GM19238 (cell line): Measurements from ENCODE around the gene VPS13D.

ENCODE experiments used
- DNase-seq: peaks from one replicate; pipeline ENCODE4 v3.0.0; 2011; ENCODE audit warnings: low spot score; ENCODE audit not compliant: insufficient read length

VPS13D gene

GRCh38 chr1:12486059-12486341 lies 256.2 kb downstream of the VPS13D start:
- no peak for DNase-seq

DNA sequence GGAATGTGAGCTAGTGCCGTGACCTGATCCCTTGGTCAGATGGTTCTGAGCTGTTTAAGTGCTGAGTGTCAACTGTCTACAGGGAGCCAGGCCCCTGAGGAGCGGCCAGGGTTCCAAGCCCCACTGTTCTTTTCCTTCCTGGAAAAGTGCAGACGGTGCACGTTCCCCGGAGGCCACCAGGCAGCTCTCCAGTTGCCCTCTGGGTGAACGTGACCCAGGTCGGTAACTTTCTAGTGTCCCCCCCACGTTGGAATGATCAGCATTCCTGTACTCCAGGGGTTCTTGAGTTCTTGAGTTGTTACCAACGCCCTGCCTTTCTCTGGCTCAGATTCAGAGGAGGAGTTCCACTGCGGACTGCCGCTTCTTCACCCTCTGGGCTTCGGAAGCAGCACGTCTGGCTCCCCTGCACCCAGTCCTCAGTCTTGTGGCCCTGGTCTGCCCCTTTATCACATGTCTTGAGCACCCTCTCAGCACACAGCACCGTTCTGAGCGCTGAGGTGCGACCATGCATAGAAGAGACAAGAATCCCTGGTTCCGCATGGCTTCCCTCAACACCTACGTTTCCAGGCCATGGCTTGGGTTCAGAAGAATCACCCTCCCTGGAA lies 256.7 kb downstream of the VPS13D start:
- no peak for DNase-seq

DNA sequence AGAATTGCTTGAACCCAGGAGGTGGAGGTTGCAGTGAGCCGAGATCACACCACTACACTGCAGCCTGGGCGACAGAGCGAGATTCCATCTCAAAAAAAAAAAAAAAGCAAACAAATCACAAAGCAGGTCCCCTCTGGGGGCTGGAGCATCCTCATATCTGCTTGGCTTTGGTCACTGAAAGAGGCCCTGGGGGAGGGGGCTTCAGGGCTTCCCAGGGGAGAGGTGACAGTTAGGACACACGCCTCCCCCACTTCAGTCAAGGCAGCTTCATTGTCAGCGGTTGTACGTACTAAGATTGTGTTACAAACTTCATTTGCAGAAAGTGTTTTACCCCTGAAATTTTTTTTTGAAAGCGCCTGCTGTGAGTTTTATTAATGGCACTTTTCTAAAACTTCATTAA lies 257.7 kb downstream of the VPS13D start:
- no peak for DNase-seq

DNA sequence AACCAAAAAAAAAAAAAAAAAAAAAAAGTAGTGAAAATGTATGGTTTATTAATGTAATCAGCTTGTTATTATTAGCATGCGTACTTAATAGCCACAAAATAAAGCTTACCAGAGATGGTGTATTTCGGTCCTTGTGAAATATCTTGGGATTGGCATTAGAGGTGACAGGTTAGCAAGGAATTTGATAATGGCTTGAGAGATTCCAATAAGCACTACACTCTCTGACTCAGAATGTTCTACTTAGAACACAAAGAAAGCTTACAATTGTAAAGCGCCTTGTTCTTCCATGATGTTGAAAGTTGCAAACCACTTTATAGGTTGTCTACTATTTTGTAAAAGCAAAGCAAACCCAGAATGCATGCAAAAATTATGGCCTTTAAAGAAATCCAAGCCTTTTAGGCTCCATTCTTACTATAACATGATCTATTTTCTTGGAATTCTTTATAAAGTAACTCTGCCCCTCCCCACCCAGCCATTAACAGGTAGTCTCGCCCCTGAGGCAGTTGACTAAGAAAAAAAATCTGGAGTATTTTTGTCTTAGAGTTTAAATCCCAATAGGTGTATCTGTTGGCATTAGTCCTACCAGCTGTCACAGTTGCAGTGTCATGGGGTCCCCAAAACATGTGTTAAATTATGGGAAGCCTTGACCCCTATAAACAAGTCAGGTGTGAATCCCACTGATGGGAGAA lies 259.0 kb downstream of the VPS13D start:
- no peak for DNase-seq

DNA sequence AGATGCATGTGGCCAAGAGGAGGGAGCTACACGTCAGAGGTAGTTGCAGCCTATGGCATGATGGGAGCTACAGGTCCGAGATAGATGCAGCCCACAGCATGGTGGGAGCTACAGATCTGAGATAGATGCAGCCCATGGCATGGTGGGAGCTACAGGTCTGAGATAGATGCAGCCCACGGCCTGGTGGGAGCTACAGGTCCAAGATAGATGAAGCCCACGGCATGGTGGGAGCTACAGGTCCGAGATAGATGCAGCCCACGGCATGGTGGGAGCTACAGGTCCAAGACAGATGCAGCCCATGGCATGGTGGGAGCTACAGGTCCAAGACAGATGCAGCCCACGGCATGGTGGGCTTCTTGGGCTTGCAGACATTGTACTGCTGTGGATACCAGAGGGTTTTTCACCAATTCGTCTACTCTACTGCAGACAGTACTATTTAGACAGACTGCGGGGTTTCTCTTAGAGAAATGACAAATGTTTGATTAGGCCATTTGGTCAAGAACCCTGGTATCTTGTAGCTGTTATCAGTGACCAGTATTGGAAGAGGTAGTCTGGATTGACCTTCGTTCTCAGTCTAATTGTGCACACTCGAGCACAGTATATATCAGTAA lies 260.8 kb downstream of the VPS13D start:
- DNase-seq = no peak

DNA sequence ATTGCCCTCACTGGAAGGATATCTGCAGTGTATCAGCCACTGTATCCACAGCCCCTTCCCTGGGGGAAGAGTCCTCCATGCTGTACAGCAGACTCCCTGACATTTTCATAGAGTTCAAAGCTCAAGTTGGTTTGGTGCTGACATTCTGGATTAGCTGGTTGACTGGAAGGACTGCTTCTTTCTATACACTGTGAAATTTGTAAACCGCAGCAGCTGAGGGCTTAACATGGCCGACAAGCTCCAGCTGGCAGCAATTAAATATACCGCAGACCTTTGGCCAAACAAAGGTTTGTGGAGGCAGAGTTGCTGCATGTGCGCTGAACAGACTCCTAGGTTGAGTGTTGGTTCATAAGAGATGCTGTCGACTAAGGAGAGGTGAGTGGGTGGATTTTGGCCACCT lies 261.8 kb downstream of the VPS13D start:
- no peak for DNase-seq

GRCh38 chr1:12495725-12496124 lies 265.9 kb downstream of the VPS13D start:
- no peak for DNase-seq

DNA sequence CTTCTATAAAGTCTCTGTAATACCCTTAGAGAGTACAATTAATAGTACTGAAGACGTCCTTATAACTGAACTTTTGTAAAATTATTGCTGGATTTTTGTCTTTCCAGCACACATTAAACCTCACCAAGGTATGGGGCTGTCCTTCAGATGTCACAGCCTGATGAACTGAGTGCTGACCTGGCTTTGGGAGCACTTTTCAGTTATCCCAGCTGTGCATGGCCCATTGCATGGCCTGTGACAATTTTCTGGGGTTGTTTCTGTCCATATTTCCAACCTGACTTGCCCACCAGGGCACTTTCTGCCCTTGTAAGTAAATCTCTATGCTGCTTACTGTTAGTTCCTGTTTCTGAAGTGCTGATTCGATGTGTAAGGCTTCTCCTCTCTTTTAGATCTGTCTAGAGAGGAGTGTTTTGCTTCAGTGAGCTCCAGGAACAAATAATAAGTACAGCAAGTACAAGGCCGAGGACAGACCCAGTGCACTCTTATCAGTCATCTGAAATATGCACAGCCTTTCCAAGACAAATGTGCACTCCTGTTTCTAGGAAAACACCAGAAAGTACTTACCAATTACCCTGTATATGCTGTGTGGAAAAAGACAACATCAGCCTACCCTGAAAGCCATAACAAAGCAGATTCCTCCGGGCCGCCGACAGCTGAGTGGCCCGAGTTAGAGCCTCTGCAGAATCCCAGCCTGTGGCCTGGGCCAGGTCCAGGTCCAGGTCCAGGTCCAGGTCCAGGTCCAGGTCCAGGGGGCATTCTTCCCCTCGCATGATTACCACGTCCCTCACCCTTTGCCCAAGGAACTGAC lies 266.5 kb downstream of the VPS13D start:
- no peak for DNase-seq

DNA sequence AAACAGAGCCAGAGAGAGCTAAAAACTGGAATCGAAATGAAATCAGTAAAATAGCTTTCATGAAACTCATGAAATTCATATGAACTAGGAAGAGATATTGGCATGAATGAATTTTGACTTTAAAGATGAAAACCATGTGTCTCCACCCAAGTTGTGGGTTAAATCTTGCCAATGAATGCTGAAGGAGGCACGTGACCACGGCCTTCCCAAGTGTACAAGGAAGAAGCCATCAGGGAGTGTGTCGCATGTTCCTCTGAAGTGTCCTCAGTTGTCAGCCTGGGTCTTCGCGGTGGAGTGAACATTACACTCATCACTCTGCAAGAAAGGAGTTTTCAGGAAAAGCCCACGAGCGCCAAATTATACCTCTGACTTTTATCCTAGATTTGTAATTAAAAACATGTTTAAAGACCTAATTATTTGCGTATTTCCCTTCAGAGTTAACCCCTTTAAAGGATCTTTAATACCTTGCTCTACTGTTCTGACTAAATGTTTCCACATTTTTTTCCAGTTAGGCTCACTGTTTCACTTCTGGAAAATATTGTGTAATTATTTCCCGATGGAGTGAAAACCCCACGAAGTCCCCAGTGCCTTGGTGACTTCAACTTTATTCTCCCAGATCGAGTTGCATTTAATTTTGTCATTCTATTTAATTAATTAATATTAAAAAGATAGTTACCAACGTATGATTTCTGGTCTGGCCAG lies 269.9 kb downstream of the VPS13D start:
- DNase-seq = no peak

GRCh38 chr1:12501661-12502060 lies 271.8 kb downstream of the VPS13D start:
- DNase-seq = no peak

DNA sequence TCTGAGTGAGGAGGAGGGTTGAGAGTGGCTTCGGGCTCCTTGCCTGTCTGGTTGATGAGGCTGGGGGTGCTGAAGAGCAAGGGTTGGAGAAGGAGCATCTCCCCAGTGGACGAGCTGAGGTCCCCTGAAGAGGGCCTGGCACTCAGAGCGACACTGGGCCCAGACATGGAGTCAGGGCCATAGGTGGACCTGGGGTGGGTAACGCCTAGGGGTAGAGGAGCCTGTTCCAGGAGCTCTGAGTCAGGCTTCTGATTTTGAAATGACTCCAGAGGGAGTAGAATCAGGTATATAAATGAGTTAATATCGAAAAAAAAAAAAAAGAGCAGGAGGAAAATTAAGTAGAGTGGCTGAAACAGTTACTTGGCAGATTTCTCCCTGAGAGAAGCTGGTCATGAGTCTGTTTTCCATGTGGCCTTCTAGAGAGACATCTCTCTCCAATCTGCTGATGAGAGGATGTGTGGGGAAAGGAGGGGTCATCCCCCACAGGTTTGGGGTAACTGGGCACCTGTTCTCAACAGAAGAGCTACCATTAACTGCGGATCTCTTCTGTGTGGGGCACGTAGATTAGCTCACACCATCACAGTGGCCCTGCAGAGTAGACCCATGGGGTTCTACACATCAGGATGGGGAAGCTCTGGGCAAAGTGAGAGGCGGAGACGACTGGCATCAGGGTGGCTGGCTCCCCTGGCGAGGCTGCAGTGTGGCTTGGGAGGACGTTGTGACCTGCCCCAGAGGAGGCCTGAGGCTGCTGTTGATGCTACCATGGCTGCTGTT lies 272.7 kb downstream of the VPS13D start:
- no peak for DNase-seq

DNA sequence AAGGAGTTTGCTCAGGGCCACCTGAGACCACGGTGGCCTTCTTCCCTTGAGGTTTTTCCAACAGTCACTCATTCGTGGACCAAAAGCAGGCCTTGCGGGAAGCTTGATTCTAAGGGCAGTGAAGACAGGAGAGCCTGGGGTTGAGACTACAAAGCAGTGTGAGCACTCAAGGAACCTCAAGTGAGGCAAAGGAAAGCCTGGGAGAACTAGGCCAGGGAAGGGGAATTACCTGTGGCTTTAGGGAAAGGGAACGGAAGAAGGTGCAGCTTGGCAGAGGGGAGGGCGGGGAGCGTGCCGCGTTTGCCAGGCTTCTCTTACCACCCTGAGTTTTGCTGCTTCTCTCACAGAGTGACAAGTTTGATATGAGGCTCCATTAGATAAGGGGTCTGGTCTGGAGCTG lies 273.9 kb downstream of the VPS13D start:
- no peak for DNase-seq

DNA sequence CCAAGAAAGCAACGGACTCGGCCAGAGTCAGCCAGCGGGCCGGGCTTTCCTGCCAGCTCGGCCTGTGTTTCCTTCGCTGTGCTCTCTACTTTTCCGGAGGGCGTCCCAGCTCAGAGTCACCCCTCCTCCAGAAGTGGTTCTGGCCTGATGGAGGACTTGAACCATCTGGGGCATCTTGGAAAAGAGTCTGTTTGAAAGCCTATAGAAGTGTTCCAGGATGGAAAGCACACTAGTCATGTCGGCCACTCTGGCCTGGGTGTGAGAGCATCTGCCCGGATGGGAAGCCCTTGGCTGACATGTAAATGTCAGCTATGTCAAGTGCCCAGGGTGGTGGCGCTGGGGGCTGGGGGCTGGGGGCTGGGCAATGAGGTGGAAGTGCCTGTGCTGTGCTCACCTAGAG lies 274.8 kb downstream of the VPS13D start:
- no peak for DNase-seq

- no peak for DNase-seq
Measured at GRCh38 chr1:12505231-12505630, 275.4 kb downstream of the VPS13D start.

DNA sequence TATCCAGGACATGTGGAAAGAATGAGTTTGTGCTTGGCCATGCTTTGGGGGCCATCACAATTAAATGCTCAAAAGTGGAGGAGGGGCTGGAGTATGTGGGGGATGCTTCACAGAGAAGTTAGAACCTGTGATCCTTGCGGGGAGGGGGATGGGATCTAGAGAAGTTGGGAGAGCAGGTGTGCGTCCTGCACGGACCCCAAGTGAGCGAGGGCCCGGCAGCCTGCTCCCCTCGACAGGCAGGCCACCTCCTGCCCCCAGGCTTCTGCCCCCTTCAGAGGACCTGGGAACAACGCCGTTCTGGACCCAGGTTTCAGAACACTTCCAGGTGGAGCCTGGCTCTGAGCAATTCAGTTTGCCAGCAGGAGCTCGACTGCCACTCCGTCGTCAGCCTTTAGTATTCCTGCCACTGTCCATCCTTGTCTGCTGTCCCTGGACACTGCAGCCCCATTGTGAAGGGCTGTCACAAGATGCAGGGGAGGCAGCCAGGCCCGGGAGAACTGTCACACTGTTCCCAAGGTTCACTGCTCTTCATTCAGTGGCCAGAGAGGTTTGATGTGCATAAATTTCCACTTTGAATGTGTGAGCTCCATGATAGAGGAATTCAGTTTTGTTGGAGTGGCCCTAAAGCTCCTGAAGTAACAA lies 275.9 kb downstream of the VPS13D start:
- no peak for DNase-seq

GRCh38 chr1:12506281-12507280 lies 276.8 kb downstream of the VPS13D start:
- DNase-seq = no peak

DNA sequence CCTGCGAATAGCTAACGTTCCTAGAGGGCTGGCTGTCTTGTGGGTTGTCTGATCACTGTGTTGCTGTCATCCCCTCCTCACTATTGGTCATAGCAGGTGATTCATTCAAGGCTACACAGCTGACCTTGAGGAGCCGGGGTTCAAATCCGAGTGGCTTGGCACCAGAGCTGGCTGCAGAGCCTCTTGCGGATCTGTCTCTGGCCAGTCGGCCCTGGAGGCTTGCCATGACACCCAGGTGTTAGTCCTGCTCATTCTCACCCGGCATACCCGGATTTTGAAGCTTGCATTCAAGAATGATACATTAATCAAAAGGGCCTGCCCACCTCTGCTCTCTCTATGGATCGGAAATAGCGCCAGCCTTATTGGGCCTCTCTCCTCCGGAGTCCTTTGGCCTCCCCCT lies 277.8 kb downstream of the VPS13D start:
- no peak for DNase-seq

DNA sequence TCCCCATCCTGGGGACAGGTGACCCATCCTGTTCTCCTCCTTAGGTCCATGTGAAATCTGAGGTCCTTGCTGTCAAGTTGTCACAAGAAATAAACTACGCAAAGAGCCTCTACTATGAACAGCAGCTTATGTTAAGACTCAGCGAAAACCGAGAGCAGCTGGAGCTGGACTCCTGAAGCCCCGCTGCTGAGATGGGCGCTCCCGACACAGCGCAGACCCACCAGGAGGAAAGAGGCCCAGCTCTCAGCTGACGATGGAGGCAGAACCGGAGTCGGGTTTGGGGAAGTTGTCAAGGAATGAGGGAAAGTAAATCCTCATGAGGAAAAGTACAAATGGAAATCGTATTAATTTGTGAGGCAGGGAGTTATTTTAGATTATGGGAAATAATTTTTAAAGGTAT lies 279.0 kb downstream of the VPS13D start:
- DNase-seq = no peak

- no peak for DNase-seq
Measured at GRCh38 chr1:12511128-12511484, 281.3 kb downstream of the VPS13D start.
